ENCODE measurements around the gene SPATA31A7.
"Not testable (repeated sequence)": the region's sequence is repeated elsewhere in the genome, so short reads cannot be mapped to it uniquely, and the experiment has no call there.

SPATA31A7 gene

DNA sequence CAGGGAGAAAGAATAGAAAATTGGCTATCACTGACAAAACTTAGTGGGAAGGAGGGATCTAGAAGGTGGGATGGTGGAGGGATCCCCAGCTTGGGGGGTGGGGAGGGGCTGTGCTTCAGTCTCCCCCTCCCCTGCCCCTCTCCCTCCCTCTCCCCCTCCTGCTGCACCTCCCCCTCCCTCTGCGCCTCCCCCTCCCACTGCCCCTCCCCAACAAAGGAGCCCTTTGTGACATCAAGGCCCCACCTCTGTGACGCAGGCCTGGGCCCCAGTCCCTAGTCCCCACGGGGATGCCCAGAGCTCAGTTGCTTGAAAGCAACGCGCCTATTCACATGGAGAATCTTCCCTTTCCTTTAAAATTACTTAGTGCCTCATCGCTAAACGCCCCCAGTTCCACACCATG, at the start of gene SPATA31A7:
TSS of gene SPATA31A7 (plus strand) at position 301 of the 400 bp plus-strand sequence. CDS start at position 330, 29 bp downstream.
- CTCF ChIA-PET; POLR2A ChIA-PET (ENCODE audit: low non-redundant PET): not testable (repeated sequence)

DNA sequence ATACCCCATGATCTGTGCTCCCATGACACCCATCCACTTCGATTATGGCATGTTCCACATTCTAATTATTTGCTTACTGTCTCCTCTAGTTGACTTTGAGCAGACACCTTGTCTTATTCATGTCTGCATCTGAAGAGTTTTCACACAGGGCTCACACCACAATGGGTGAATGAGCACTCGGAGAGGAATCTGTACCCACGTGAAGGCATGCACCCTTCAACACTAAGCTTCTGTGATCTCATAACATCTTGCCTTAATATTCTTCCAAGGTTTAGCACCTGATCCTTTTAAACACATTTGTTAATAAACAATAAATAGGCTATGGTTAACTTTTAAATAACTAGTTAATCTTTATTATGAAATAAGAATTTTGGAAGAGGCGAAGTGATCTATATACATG, 36.6 kb downstream of the SPATA31A7 start:
- DNase-seq (ENCODE audit: low spot score); H3K27ac ChIP-seq; POLR2A ChIA-PET (ENCODE audit: low non-redundant PET); CTCF ChIA-PET: not testable (repeated sequence)

More for the DNA sequence above, at the start of gene SPATA31A7:
- H3K27ac ChIP-seq; DNase-seq (ENCODE audit: low spot score): not testable (repeated sequence)
